NCI-H146 treated with DMSO at 0.1 percent for 48 hours (cell line): ENCODE data around the gene PTPRT.

Source experiments
- DNase-seq: peaks from one replicate; lab custom pipeline; 2025; ENCODE audit not compliant: unreplicated experiment; lab: John Stamatoyannopoulos, UW

PTPRT gene

DNA sequence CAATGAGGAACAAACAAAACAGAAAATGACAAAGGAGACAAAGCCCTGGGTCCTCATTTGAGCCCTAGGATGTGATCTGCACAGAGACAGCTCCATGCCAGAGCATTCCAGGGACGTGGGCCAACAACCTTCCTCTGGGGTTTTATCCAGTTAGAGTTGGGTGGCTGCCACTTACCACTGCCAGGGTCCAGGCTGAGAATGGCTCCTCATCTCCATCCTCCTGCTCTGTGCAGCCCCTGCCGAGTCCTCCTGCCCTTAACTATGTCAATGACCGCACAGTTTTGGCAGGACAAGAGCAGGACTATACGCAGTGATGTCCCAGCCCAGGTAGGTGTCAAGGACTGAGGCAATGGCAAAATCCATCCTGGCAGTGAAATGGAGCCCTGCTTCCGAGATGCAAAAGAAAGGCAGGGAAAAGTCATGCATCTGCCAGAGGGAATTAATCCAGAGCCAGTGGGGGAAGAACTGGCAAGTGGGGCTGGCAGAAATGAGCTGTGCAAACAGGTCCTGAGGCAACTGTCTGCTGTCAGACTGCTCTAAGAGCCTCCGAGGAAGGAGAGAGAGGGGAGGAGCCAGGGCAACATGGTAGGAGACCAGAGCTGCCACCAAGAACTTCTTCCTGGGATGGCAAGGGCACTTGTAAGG is 449.4 kb downstream of the PTPRT start:
- DNase-seq: no peak

DNA sequence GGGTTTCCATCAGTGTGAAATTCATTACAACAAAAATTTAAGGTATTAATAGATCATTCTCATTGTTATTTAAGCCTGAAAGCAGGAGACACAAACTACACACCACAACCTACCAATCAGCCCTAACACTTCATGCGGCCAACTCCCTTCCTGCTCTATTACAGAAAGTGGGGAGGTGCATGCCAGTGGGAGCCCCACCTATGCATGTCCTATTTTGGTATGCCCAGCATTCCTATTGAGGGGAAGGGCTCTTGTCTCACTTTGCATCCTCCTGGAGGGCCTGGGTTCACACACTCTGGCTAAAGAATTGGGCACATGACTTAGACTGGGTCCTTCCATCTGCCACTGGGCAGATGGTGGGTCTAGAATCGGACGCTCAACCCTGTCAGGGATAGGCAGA is 450.0 kb downstream of the PTPRT start:
- DNase-seq: no peak

DNA sequence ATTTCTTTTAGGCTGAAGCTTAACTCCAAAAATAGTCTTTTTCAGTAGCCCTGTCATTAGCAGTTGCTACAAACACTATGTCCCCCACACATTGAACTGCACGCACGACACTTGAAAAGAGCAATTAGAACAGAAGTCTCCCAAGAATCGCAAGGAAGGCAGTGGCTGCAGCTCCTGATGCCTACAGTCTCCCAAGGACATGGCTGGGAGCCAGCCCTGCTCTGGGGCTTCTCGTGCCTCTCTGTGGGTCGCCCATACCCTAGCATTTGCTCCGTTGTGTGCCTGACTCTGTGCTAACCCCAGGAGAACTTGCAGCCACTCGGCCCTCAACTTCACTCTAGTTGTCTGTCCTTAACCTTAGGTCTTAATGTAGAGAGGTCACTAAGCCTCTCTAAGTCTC is 454.2 kb downstream of the PTPRT start:
- no peak for DNase-seq

DNA sequence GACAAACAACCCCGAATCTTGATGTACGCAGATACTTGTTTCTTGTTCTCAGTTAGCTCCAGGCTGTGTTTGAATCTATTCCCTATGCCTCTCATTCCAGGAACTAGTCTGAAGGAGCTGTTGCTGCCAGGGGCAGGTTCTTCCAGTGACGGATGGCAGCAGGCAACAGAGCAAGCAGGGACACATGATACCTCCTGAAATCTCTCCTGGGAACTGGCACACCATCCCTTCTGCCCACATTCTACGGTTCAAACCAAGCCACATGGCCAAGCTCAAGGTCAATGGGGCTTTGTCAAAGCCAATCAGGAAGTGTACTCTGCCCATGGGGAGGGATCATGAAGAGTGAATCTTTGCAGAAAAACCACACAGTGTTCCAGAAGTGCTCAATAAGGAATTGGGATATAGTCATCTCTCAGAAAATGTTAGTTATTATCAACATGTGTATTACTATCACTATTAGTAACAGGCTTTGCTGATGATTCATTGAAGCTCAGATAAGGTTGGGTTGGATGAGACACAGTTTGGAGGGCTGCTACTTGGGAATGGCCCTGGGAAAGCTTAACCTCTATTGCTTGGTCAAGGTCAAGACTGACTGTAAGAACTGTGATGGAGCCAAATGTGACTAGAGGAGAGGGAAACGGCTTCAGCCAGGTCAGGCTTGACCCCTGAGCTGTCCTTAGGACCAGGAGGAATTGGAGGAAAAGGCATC is 454.9 kb downstream of the PTPRT start:
- no peak for DNase-seq

DNA sequence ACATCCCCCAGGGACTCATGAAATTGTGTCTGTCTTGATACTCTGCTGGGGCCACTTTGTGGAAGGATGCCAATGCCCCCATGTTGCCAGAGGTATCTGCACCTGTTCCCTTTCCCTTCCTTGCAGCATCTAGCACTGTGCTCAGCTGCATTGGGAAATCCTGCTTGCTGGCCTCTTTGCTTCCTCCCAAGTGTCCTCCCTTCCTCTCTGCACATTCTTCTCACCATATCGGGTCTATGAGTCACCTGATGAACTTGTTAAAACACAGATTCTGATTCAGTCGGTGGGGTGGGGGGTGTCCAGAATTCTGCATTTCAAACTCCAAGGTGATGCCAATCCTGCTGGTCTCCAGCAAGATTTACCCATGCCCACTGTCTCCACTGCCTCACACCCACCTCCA is 467.8 kb downstream of the PTPRT start:
- no peak for DNase-seq

DNA sequence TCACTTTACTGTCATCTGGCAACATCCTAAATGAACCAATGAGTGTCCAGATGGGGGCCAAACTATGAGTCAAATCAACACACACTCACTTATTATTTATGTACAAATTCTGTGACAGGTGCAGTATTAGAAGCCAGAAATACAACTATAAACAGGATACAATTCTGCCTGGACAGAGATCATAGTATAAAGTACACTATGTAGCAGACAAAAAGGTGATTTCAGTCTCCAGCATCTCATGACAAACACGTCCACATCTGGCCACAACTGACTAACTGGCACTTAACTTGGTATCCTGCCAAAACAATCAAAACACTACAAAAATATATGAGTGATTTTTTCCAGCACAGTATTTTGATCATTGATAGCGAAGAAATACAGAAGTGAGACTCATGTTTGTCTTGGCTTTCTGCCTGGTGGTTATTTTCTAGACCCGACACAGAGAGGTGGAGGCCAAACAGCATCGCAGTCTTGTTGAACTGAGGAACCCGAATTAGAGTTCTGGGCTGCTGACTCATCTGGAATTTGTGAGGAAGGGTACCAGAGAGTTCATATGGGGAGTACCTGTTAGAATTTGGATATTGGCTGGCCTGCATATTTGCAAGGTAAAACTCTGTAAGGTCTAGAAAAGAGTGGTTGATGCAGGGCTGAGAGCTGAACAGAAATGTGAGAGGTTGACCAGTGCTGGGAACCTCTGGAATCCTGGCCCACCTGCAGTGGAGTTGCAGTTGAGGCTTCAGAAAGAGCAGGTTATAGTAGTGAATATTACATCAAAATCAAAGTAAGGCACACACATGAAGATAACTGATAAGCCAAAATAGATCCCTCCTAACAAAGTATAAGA is 475.2 kb downstream of the PTPRT start:
- no peak for DNase-seq

DNA sequence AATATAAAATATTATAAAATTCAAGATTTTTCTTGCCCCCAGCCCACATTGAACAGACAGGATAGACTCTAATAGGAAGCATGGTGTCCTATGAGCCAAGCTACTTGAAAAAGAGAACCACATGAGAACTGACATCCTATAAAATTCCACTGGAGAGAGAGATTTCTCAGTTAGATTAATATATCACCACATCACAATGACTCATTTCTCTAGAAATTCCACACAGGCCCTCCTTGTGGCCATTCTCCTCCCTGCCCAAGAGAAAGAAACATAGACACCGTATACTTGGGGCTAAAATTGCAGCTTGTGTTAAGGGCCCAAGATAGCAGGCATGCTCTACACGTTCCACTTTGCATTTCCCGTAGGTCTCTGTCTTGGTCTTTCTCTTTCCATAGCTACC is 481.4 kb downstream of the PTPRT start:
- DNase-seq: no peak

DNA sequence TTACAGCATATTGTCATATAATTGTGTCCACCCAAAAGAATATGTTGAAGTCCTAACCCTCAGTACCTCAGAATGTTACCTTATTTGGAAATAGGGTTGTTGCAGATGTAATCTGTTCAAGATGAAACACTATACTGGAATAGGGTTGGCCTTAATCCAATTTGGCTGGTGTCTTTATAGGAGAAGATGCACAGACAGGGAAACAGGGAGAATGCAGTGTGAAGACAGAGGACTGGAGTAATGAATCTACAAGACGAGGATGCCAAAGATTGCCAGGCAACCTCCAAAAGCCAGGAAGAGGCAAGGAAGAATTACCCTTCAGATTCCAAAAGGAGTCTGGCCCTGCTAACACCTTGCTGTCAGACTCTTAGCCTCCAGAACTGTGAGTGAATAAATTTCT is 482.9 kb downstream of the PTPRT start:
- DNase-seq: no peak

DNA sequence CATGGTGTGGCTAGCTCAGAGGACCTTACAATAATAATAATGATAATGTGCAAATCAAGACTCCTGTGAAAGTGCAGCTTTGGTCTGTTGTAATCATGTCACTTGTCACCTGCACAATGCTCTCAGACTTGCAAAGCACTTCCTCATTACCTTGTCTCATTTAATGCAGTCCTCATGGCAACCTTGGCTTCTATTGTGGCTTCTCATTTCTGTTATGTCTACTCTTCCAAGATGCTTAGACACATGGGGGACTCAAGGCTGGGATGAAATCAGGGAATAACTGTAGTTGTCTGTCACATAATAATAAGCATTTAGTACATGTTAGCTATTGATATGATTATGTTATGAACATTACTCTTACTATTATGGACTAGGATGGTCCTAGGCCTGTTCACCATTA is 484.2 kb downstream of the PTPRT start:
- DNase-seq: no peak

DNA sequence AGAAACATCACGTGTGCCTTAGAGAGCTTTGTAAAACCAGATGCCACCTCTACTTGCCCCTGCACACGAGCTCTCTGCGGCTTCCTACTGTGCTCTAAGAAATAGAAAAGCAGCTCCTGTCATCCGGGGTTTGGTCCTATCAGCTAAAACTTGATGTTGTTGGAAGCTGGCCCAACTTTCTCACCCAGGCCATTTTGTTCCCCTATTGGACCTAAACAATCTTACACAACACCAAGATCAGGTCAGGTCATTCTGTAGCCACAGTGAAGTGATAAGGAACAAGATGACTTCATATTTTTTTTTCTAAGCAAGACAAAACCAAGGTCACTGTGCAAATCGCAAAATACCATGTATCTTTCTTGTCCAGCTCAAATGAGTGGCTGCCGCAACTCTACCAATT is 486.0 kb downstream of the PTPRT start:
- no peak for DNase-seq

DNA sequence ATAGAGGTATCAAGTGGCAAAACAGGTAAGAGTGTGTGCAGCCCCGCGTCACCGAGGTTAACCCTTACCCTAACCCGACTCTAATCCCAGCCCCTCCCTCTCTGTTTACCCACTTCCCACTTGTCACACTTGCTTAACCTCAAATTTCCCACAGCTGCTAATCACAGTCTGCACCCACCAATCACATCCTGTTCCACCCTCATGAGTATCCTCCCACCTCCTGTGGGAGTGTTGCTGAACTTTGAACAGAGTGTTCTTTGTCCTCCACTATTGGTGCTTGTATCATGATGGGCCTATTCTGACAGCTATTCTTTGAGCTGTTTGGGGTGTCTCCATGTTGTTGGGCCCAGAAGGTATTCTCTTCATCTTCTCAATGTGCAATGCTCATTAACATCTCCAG is 487.8 kb downstream of the PTPRT start:
- no peak for DNase-seq

DNA sequence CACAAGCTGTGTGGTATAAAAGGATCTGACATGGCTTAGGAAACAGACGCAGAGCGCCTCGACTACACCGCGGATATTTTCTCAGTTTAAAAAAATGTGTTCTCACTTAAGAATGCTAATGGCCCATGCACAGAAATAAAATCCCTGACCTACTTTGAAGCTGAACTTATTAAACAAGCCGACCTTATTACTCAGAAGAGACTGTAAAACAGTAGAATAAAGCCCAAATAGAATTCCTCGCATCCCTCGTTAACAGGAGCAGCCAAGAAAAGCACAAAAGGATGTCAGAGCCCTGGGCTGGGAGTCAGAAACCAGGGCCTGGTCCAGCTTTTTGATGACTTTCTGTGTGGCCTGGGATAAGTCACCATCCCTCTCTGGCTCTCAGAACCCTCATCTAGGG is 489.3 kb downstream of the PTPRT start:
- no peak for DNase-seq

DNA sequence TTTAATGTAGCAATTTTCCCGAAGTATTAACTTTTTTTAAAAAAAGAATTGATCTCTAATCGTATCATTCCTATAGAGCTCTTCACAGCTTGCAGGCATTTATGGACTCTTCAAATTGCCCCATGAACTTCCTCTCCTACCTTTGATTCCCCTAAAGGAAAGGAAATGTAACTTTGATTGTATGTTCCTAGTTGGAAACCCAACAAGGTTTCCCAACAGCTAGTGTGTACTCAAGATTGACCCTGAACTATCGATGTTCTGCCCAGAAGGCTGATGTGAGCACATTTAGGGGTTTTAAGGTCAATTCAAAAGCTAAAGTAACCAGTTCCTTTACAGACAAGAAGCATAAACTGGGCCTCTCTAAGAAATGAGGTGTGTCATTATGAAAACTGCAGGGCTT is 491.7 kb downstream of the PTPRT start:
- DNase-seq: no peak

DNA sequence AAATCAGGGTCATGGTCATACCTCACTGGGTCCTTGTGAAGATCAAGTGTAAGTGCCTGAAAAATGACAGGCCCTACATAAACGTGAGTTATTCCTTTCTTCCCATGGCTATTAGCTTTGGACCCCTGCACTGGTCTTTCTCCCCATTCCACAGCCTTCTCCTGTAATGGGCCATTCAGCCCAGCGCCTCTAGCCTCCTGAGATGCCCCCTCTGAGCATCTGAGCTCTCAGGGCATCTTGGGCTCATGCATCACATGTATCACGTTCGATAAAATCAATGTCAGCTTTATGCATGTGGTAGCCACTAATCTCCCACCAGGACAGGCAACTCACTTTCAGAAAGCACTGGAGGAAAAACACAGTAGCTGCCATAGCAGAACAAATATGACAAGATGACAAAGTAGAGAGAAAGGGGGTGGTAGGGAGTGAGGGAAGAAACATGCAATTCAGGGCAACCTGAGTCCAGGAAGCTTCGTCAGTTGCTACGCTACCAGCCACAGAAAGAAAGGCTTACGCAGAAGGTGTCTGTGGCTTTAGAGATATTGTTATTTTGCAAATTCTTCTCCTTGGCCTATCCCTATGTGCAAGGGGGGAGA is 498.8 kb downstream of the PTPRT start:
- no peak for DNase-seq

DNA sequence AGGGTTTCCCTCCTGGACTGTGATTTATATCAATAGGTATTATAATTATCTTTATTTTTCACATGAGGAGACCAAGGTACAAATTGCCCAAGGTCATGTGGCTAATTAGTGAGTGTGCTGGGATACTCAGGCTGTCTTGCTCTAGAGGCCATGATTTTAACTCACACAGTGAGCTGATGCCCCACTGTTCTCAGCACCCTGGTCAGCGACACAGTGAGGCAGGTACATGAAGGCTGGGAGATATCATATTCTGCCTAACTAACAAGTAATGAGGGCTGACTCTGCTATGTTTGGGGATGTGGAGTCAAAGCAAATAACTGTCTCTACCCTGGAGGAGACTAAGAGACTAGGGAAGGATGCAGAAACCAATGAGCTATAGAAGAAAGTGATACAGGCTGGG is 501.1 kb downstream of the PTPRT start:
- DNase-seq: no peak

DNA sequence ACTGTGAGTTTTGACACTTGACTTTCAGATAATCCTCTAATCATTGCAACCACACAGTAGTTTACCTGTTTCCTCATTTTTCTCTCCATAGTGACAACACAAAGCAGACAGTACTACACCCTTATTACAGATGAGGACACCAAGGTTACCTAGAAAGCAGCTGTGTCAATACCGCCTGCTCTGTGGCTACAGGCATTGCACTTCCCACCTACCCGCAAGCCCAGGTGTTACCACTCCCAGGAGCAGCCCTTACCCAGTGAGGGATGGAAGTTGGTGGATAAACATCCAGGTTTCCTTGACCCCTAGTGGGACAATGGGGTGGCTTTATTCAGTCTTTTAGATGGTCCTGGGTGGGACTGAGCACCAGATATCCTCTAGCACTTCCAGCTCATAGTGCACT is 503.6 kb downstream of the PTPRT start:
- no peak for DNase-seq

DNA sequence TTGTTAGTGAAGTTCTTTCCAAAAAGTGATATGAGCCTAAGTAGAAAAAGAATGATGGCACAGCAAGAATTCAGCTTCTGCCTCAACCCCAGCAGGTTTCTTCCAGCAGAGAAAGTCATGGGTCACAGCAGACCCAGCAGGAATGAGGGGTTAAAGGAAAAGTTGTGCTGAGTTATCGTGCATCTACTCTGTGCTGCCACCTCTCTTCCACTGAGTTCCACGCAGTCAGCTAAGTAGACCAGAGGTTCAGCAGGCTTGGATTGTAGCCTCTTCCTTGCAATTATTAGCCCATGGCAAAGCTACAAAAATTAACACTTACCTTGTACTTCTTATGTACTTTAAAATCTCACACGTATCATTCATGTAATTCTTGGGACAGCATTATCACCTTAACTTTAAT is 510.8 kb downstream of the PTPRT start:
- no peak for DNase-seq

DNA sequence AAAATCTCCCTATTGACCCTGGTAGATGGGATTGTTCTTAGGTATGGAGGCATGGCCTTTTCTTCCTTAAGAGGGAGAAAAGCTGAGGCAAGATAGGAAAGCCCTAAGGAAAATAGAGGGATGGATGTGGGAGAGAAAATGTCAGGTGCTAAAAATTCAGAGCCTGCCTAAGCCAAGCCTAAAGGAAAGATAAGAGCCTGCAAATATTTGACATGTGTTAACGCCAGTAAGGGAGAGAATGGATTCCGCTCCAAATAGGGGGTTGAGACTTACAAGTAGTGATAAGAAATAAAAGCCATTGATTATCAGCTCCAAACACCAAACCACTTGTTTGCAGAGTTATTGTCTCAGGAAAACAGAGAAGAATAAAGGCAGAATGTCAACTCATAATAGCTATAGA is 533.6 kb downstream of the PTPRT start:
- no peak for DNase-seq

DNA sequence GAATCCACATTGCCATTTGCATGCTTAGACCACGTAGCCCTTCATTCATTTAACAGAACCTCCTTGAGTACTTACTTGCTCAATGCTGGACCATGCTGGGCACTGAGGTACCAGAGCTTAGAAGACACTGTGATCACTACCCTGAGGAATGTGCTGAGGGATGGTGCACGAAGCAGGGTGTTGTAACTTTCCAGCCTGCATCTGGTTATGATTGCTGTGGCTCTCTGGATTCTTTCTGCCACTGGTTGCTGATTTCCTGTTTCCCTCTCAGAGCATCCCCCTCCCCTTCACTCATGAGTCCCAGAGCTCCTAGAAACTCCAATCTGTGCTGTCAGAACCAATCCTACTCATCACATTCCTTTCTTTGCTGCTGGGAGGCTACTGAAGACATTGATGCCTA is 537.4 kb downstream of the PTPRT start:
- DNase-seq: no peak

DNA sequence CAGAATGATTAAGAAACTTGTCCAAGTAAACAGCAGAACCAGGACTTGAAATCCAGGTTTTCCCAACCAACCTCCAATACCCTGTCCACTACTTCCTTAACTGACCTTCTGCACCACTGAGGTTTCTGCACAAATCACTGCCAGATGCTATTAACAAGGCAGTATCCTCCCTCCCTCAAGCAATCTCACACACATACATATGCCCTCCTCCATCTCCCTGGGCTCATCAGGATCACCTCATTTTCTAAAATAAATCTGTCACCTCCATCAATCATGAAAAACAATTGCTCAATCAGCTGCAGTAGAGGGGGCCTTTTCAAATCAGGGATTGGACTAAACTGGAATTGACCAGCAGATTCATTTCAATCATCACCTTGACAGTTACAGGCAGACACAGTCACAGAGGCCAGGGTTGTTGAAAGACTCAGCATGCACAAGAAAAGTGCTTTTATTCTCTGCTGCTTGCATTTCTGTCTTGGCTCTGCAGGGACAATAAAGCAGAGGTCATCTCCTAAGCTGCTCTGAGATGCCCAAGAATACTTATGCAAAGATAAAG is 539.4 kb downstream of the PTPRT start:
- DNase-seq: no peak

DNA sequence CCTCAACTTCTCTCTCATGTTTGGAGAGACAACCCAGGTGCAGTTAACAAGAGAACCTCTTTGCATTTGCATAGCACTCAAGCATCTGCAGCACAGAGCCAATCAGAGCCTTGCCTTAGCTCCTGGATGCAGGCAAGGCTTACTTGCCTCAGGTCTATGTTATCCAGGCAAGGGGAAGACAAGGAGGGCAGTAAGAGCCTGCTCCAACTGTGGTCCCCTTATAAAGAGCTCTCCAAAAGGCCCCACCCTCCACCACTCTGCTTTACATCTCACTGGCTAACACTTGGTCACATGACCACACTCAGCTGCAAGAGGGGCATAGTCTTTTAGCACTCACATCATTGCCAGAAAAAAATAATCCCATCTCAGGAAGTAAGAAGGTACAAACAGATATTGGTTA is 540.0 kb downstream of the PTPRT start:
- no peak for DNase-seq

DNA sequence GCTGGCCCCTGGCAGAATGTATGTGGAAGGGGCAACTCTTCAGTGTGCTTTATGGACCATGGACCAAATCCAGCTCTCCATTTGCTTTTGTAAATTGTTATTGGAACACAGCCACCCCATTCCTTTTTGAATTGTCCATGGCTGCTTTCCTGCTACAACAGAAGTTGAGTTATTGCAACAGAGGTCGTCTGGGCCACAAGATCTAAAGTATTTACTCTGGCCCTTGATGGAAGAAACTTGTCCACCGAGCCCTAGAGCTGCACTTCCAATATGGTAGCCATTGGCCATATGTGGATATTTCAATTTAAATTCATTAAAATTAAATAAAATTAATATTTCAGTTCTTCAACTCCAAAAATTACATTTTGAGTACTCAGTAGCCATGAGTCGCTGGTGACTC is 543.5 kb downstream of the PTPRT start:
- no peak for DNase-seq
